HEK293T (cell line): ENCODE data around the gene MYO16.

Experiments
- BHLHE40 ChIP-seq: fragments of 450-650 bp; IDR thresholded peaks from 2 replicates; pipeline ENCODE4 v1.6.1; 2016; ENCODE audit warnings: mild to moderate bottlenecking, moderate library complexity, borderline replicate concordance
- CTBP1 ChIP-seq: fragments of 450-650 bp; IDR thresholded peaks from 2 replicates; pipeline ENCODE4 v1.6.1; 2016; ENCODE audit warnings: borderline replicate concordance
- ELF4 ChIP-seq: fragments of 450-650 bp; IDR thresholded peaks from 2 replicates; pipeline ENCODE4 v1.6.1; 2017; ENCODE audit warnings: antibody characterized with exemption
- FOXA1 ChIP-seq: fragments of 450-650 bp; IDR thresholded peaks from 2 replicates; pipeline ENCODE4 v1.6.1; 2016; ENCODE audit warnings: mild to moderate bottlenecking
- FOXK2 ChIP-seq: fragments of 450-650 bp; IDR thresholded peaks from 2 replicates; pipeline ENCODE4 v1.6.1; 2016; ENCODE audit warnings: mild to moderate bottlenecking
- FOXM1 ChIP-seq: fragments of 450-650 bp; IDR thresholded peaks from 2 replicates; pipeline ENCODE4 v1.6.1; 2017; ENCODE audit warnings: mild to moderate bottlenecking, borderline replicate concordance
- HDGF ChIP-seq: fragments of 450-650 bp; IDR thresholded peaks from 2 replicates; pipeline ENCODE4 v1.6.1; 2017; ENCODE audit warnings: antibody characterized with exemption, borderline replicate concordance
- L3MBTL2 ChIP-seq: fragments of 450-650 bp; conservative IDR thresholded peaks from 2 replicates; pipeline ENCODE4 v1.6.1; 2016; ENCODE audit warnings: mild to moderate bottlenecking
- LEF1 ChIP-seq: fragments of 450-650 bp; IDR thresholded peaks from 2 replicates; pipeline ENCODE4 v1.6.1; 2017; ENCODE audit warnings: mild to moderate bottlenecking, borderline replicate concordance
- NFRKB ChIP-seq: fragments of 450-650 bp; IDR thresholded peaks from 2 replicates; pipeline ENCODE4 v1.6.1; 2016; ENCODE audit warnings: mild to moderate bottlenecking, moderate library complexity
- SP1 ChIP-seq: fragments of 450-650 bp; IDR thresholded peaks from 2 replicates; pipeline ENCODE4 v1.6.1; 2017
- SUZ12 ChIP-seq: fragments of 450-650 bp; IDR thresholded peaks from 2 replicates; pipeline ENCODE4 v1.6.1; 2016; ENCODE audit warnings: mild to moderate bottlenecking
- TARDBP ChIP-seq: fragments of 450-650 bp; IDR thresholded peaks from 2 replicates; pipeline ENCODE4 v1.6.1; 2016
- ZNF384 ChIP-seq: fragments of 450-650 bp; IDR thresholded peaks from 2 replicates; pipeline ENCODE4 v1.6.1; 2016

- no peak for TF ChIP-seq NFRKB
- no peak for TF ChIP-seq LEF1
- no peak for TF ChIP-seq FOXA1
- TF ChIP-seq FOXM1 = no peak
- no peak for TF ChIP-seq L3MBTL2
- no peak for TF ChIP-seq ZNF384
- TF ChIP-seq FOXK2 = no peak
- no peak for TF ChIP-seq BHLHE40
- TF ChIP-seq TARDBP = no peak
- no peak for TF ChIP-seq SP1
- no peak for TF ChIP-seq CTBP1
- no peak for TF ChIP-seq ELF4
- TF ChIP-seq HDGF = no peak
- no peak for TF ChIP-seq SUZ12
Measured at GRCh38 chr13:108911807-108912206, 282.4 kb downstream of the MYO16 start.
